Spleen (tissue), 11 donors: ENCODE measurements around the gene UBE3B. TPM values are rescaled to one million over a fixed set of nuclear protein-coding genes. Genes with fewer than 3 reads are reported as not detected.

ENCODE experiments used
- DNase-seq: peaks from one replicate; pipeline ENCODE4 v3.0.0-alpha.2; 2020
- H3K27ac ChIP-seq, 8 donors: fragments of 200-600 bp; sonication (generic) in 7 of 8; 1 replicate in 4 of 8; 2 replicates in 4 of 8; pipeline versions ENCODE4 v1.5.0 to v1.8.0; 2016 to 2021; ENCODE audit warnings: inconsistent platforms in 4 of 8, mild to moderate bottlenecking in 4 of 8, moderate library complexity in 1 of 8
- H3K27me3 ChIP-seq, 7 donors: fragments of 200-600 bp; sonication (generic) in 6 of 7; replicated peaks in 1 of 7; 1 replicate in 4 of 7; 2 replicates in 3 of 7; pipeline versions ENCODE4 v1.5.0 to v1.8.0; 2016 to 2021; ENCODE audit warnings: inconsistent platforms in 3 of 7, mild to moderate bottlenecking in 1 of 7
- H3K36me3 ChIP-seq, 6 donors: fragments of 200-600 bp; sonication (generic) in 5 of 6; 1 replicate in 4 of 6; 2 replicates in 2 of 6; pipeline versions ENCODE4 v1.5.0 to v1.8.0; 2016 to 2021; ENCODE audit warnings: inconsistent platforms in 2 of 6
- H3K4me1 ChIP-seq, 6 donors: fragments of 200-600 bp; sonication (generic) in 5 of 6; 1 replicate in 3 of 6; 2 replicates in 3 of 6; pipeline versions ENCODE4 v1.5.0 to v1.8.0; 2016 to 2021; ENCODE audit warnings: inconsistent platforms in 3 of 6
- H3K4me3 ChIP-seq, 8 donors: fragments of 200-600 bp; sonication (generic) in 7 of 8; 1 replicate in 4 of 8; 2 replicates in 4 of 8; pipeline versions ENCODE4 v1.5.0 to v1.8.0; 2016 to 2021; ENCODE audit warnings: inconsistent platforms in 4 of 8, mild to moderate bottlenecking in 4 of 8, moderate library complexity in 2 of 8
- H3K9me3 ChIP-seq, 8 donors: fragments of 200-600 bp; sonication (generic) in 7 of 8; 1 replicate in 4 of 8; 2 replicates in 4 of 8; pipeline versions ENCODE4 v1.5.0 to v1.8.0; 2016 to 2021; ENCODE audit warnings: inconsistent platforms in 4 of 8
- POLR2A ChIP-seq, 3 donors: fragments of 450-650 bp; IDR thresholded peaks; one replicate each; pipeline ENCODE4 v1.5.1; 2017; ENCODE audit warnings: antibody characterized with exemption in 3 of 3, mild to moderate bottlenecking in 1 of 3
- POLR2AphosphoS5 ChIP-seq, 3 donors: sonication (generic); formaldehyde crosslinking; IDR thresholded peaks; one replicate each; pipeline ENCODE4 v1.5.1; 2017; ENCODE audit warnings: antibody characterized with exemption in 3 of 3
- WGBS, 5 donors: extraction: QIAGEN DNeasy Blood & Tissue Kit in 3 of 5; methylation state at CpG; one replicate each; pipeline versions ENCODE4 v1.1.5 to v1.1.7; 2013 to 2018; 5-methylcytosine and 5-hydroxymethylcytosine counted together
- intact Hi-C: fragments of 100-400 bp; cut with DNase I; formaldehyde crosslinking; loops from one replicate; pipeline ENCODE4 v1.15.0; 2023; ENCODE audit warnings: low total_unique reads
- polyA plus RNA-seq, 3 donors: library from polyadenylated mRNA; stranded (reverse); fragments of 200-250 nt; gene quantifications; one replicate each; pipeline ENCODE4 v1.2.1, GENCODE V29; 2013
- total RNA-seq, 7 donors: library from RNA; depleted of rRNA in 3 of 7; stranded (reverse); fragments of >200 nt in 3 of 7; fragmentation: NEBNext Ultra II Directional in 4 of 7; extraction: Animal tissue kit (Norgen Biotek cat#: 25700) in 4 of 7; gene quantifications; one replicate each; pipeline versions ENCODE4 v1.1.0 to v1.2.1, GENCODE V29; 2016 to 2021
- TF ChIP-seq, protein P1 (sequence below), 11 experiments: fragments of 200-600 bp in 7 of 11; fragments of 450-650 bp in 4 of 11; sonication (generic) in 4 of 11; IDR thresholded peaks in 8 of 11; conservative IDR thresholded peaks in 3 of 11; 1 replicate in 7 of 11; 2 replicates in 4 of 11; pipeline versions ENCODE4 v1.4.0 to v1.8.0; 2016 to 2021; ENCODE audit warnings: antibody characterized with exemption in 11 of 11, inconsistent platforms in 4 of 11, mild to moderate bottlenecking in 1 of 11
- donor health status: healthy with polysubstance abuse.
- donor health status: DM: no; HTN: no; CAD: no; lungs with moderate emphysema.
- donor health status: DM: no; HTN: no; CAD: no.
- donor health status: Bipolar disorder and iron deficiency.
- donor health status: healthy.
- donor health status: DM: no; HTN: no; CAD: no.
- donor health status: DM: yes; HTN: yes; CAD: no.

UBE3B gene
- total and polyA plus RNA-seq, 10 donors: 5.7 to 63.1 (median 42.3) TPM

DNA sequence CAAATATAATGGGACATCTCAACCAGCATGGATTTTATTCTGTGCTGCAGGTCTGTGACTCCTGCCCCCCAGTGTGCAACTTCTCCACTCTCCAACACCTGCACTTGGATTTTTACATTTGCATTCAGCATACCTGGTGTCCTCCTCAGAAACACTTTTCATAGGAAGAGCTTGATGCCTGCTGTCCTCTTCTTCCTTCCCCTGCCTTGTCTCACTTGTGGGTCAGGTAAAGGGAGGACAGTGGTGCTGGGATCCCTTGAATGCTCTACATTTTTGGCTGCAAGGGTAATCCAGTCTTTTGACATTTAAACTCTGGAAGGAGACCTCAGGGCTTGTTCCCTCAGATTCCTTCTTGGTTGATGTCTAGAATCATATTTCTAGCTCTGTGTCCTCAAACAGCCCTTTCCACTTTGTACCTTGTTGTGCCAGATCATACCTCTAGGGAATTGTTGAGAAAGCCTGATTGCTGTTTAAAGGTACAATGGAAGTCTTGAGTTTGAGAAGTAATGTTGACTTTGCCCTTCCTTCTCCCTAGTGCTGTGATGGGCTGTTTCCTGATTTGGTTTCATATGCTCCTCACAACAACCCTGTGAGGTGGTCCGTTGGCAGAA, 12.6 kb downstream of the UBE3B start:
- DNase-seq: no peak
- H3K36me3 ChIP-seq: peaks cover 18 to 100% (median 96%) of the 10 kb centered on the region in 6 donors
- TF ChIP-seq, protein P1, sequence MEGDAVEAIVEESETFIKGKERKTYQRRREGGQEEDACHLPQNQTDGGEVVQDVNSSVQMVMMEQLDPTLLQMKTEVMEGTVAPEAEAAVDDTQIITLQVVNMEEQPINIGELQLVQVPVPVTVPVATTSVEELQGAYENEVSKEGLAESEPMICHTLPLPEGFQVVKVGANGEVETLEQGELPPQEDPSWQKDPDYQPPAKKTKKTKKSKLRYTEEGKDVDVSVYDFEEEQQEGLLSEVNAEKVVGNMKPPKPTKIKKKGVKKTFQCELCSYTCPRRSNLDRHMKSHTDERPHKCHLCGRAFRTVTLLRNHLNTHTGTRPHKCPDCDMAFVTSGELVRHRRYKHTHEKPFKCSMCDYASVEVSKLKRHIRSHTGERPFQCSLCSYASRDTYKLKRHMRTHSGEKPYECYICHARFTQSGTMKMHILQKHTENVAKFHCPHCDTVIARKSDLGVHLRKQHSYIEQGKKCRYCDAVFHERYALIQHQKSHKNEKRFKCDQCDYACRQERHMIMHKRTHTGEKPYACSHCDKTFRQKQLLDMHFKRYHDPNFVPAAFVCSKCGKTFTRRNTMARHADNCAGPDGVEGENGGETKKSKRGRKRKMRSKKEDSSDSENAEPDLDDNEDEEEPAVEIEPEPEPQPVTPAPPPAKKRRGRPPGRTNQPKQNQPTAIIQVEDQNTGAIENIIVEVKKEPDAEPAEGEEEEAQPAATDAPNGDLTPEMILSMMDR (IDR thresholded peaks at IDR 0.05 in 8 of 11, conservative IDR thresholded peaks at IDR 0.05 in 3 of 11): no peak
- TF ChIP-seq POLR2A (IDR thresholded peaks at IDR 0.05) (no peak), POLR2AphosphoS5 (IDR thresholded peaks at IDR 0.05) (no peak)
- intact Hi-C loops: no loop called here
- 82 to 94% (median 87%) methylated on average over 1 of the region's 1 CpG for WGBS, 5 donors
- no peaks in the 10 kb centered on the region for H3K27me3 ChIP-seq
- H3K9me3 ChIP-seq: no peaks in the 10 kb centered on the region
- H3K4me1 ChIP-seq: no peaks in the 10 kb centered on the region
- no peak overlapping the region for H3K4me3 ChIP-seq
- no peak overlapping the region for H3K27ac ChIP-seq

DNA sequence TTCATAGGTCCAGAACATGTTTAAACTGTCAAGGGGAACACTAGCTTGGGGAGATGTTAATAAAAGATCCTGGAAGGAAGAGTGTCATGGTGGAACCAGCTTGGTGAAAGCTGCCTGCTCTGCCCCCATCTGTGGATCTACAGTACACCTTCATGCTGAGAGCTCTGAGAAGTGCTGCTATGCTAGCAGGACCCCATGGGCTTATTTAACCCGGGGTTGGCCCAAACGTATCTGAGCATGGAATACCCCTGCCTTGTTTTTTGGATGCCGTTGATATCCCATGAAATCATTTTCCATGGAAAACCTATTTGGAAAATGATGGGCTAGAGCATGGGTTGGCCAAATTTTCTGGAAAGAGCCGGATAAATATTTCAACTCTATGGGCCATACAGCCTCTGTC, 14.2 kb downstream of the UBE3B start:
- TF ChIP-seq POLR2AphosphoS5 (IDR thresholded peaks at IDR 0.05) (no peak), POLR2A (IDR thresholded peaks at IDR 0.05) (no peak)
- TF ChIP-seq, protein P1 (IDR thresholded peaks at IDR 0.05 in 8 of 11, conservative IDR thresholded peaks at IDR 0.05 in 3 of 11): no peak
- DNase-seq: no peak
- peaks cover 8 to 100% (median 91%) of the 10 kb centered on the region in 6 donors for H3K36me3 ChIP-seq
- intact Hi-C loops: no loop called here
- no peaks in the 10 kb centered on the region for H3K27me3 ChIP-seq
- H3K27ac ChIP-seq: no peak overlapping the region
- 90 to 99% (median 95%) methylated on average over 4 of the region's 4 CpGs for WGBS, 5 donors
- H3K4me3 ChIP-seq: no peak overlapping the region
- H3K9me3 ChIP-seq: no peaks in the 10 kb centered on the region
- no peaks in the 10 kb centered on the region for H3K4me1 ChIP-seq

GRCh38 chr12:109492371-109492770, 14.9 kb downstream of the UBE3B start:
- Histone ChIP-seq H3K27ac (no peak overlapping the region), H3K4me3 (no peak overlapping the region), H3K36me3 (peaks cover 8 to 100% (median 87%) of the 10 kb centered on the region in 6 donors), H3K4me1 (no peaks in the 10 kb centered on the region), H3K9me3 (no peaks in the 10 kb centered on the region), H3K27me3 (no peaks in the 10 kb centered on the region)
- 79 to 97% (median 86%) methylated on average over 5 of the region's 5 CpGs for WGBS, 5 donors
- no peak for DNase-seq
- intact Hi-C loops: no loop called here
- TF ChIP-seq POLR2AphosphoS5 (IDR thresholded peaks at IDR 0.05) (no peak), POLR2A (IDR thresholded peaks at IDR 0.05) (no peak)
- TF ChIP-seq, protein P1 (IDR thresholded peaks at IDR 0.05 in 8 of 11, conservative IDR thresholded peaks at IDR 0.05 in 3 of 11): no peak

GRCh38 chr12:109493090-109493489, 15.7 kb downstream of the UBE3B start:
- no peaks in the 10 kb centered on the region for H3K27me3 ChIP-seq
- H3K27ac ChIP-seq: no peak overlapping the region
- no peaks in the 10 kb centered on the region for H3K4me1 ChIP-seq
- H3K9me3 ChIP-seq: no peaks in the 10 kb centered on the region
- intact Hi-C loops: no loop called here
- no peak overlapping the region for H3K4me3 ChIP-seq
- TF ChIP-seq POLR2A (IDR thresholded peaks at IDR 0.05) (no peak), POLR2AphosphoS5 (IDR thresholded peaks at IDR 0.05) (no peak)
- TF ChIP-seq, protein P1 (IDR thresholded peaks at IDR 0.05 in 8 of 11, conservative IDR thresholded peaks at IDR 0.05 in 3 of 11): no peak
- no peak for DNase-seq
- peaks cover 8 to 100% (median 85%) of the 10 kb centered on the region in 6 donors for H3K36me3 ChIP-seq
